Keratinocyte (primary cell): ENCODE data around the gene SPATA16. TPM values are rescaled to one million over a fixed set of nuclear protein-coding genes. Genes with fewer than 3 reads are reported as not detected.

Experiments used
- DNase-seq: peaks from one replicate; pipeline ENCODE4 v3.0.0-alpha.2; 2011; ENCODE audit warnings: low read depth, missing footprints, low spot score
- FAIRE-seq: peaks from 2 replicates; lab custom pipeline; 2011; peaks lifted over from hg19 to GRCh38; lab: Jason Lieb, UNC
- H2AFZ ChIP-seq: 2 replicates; pipeline ENCODE4 v1.6.0; 2012; ENCODE audit warnings: low read length, control low read depth, inconsistent platforms; ENCODE audit not compliant: control insufficient read depth
- H3K27ac ChIP-seq: 2 replicates; pipeline ENCODE4 v1.5.1; 2011; ENCODE audit warnings: low read length; ENCODE audit not compliant: control insufficient read depth, insufficient read depth
- H3K27me3 ChIP-seq: 3 replicates; pipeline ENCODE4 v1.6.0; 2011; ENCODE audit warnings: low read length; ENCODE audit not compliant: control insufficient read depth, insufficient read depth; ENCODE audit errors: extremely low read depth
- H3K36me3 ChIP-seq, 2 experiments: 2 replicates in 1 of 2; 3 replicates in 1 of 2; pipeline ENCODE4 v1.5.1; 2011; ENCODE audit warnings: low read length in 2 of 2, mild to moderate bottlenecking in 1 of 2; ENCODE audit not compliant: control insufficient read depth in 2 of 2, insufficient read depth in 2 of 2; ENCODE audit errors: extremely low read depth in 1 of 2
- H3K4me1 ChIP-seq: 3 replicates; pipeline ENCODE4 v1.5.1; 2011; ENCODE audit warnings: low read length; ENCODE audit not compliant: control insufficient read depth, insufficient read depth; ENCODE audit errors: extremely low read depth
- H3K4me2 ChIP-seq: 3 replicates; pipeline ENCODE4 v1.6.0; 2011; ENCODE audit warnings: low read depth, low read length; ENCODE audit not compliant: control insufficient read depth, insufficient read depth; ENCODE audit errors: extremely low read depth
- H3K4me3 ChIP-seq, 3 experiments: fragments of 200-600 bp in 1 of 3; sonication (generic) in 1 of 3; 2 replicates in 2 of 3; 3 replicates in 1 of 3; pipeline ENCODE4 v1.5.1; 2011 to 2016; ENCODE audit warnings: low read length in 3 of 3, mild to moderate bottlenecking in 3 of 3, control low read depth in 2 of 3, inconsistent platforms in 1 of 3, low read depth in 1 of 3, mixed read lengths in 1 of 3, mixed run types in 1 of 3, moderate library complexity in 1 of 3; ENCODE audit not compliant: control insufficient read depth in 2 of 3, insufficient read depth in 2 of 3; ENCODE audit errors: extremely low read depth in 1 of 3
- H3K79me2 ChIP-seq: 2 replicates; pipeline ENCODE4 v1.6.0; 2012; ENCODE audit warnings: low read length; ENCODE audit not compliant: control insufficient read depth, insufficient read depth
- H3K9ac ChIP-seq: 3 replicates; pipeline ENCODE4 v1.6.0; 2011; ENCODE audit warnings: low read length; ENCODE audit not compliant: control insufficient read depth, insufficient read depth; ENCODE audit errors: extremely low read depth
- H3K9me1 ChIP-seq: 3 replicates; pipeline ENCODE4 v1.6.0; 2011; ENCODE audit warnings: low read length; ENCODE audit not compliant: control insufficient read depth, insufficient read depth; ENCODE audit errors: extremely low read depth
- H3K9me3 ChIP-seq: 2 replicates; pipeline ENCODE4 v1.5.1; 2012; ENCODE audit warnings: low read depth, low read length; ENCODE audit not compliant: control insufficient read depth
- H4K20me1 ChIP-seq: 3 replicates; pipeline ENCODE4 v1.6.0; 2011; ENCODE audit warnings: low read length; ENCODE audit not compliant: control insufficient read depth, insufficient read depth; ENCODE audit errors: extremely low read depth
- CTCF ChIP-seq, 3 experiments: IDR thresholded peaks in 1 of 3; conservative IDR thresholded peaks in 1 of 3; optimal IDR thresholded peaks in 1 of 3; 2 replicates in 2 of 3; 3 replicates in 1 of 3; pipeline versions ENCODE3 to v1.5.1; 2011; ENCODE audit warnings: low read length in 3 of 3, mild to moderate bottlenecking in 3 of 3, moderate library complexity in 2 of 3, control low read depth in 1 of 3, inconsistent platforms in 1 of 3; ENCODE audit not compliant: insufficient read depth in 2 of 3; ENCODE audit errors: extremely low read depth in 1 of 3
- EZH2 ChIP-seq: IDR thresholded peaks from one replicate; pipeline ENCODE4 v1.6.1; 2012; ENCODE audit warnings: inconsistent platforms, mild to moderate bottlenecking, low read length, moderate library complexity
- dilution Hi-C: fragments of 300-500 bp; cut with MboI; formaldehyde crosslinking; loops from one replicate; pipeline ENCODE4 v1.7.0; 2020; ENCODE audit warnings: low sequenced_read_pairs; ENCODE audit not compliant: extremely low pct_ligation_motif_present
- polyA plus RNA-seq, 5 experiments: library from polyadenylated mRNA; depleted of rRNA in 3 of 5; stranded (reverse) in 3 of 5; stranded (forward) in 1 of 5; unstranded in 1 of 5; fragments of >200 nt; gene quantifications; 1 replicate in 1 of 5; 2 replicates in 3 of 5; 3 replicates in 1 of 5; pipeline versions ENCODE4 v1.2.1 to v1.2.3, GENCODE V29; 2011 to 2012; ENCODE audit warnings: missing spikeins in 2 of 5, low read depth in 1 of 5, low replicate concordance in 1 of 5

The SPATA16 gene
- polyA plus RNA-seq, 1 donor (not counting 4 experiments of a cell fraction or from before 2014, with no cell fraction given), result not detected

- Histone ChIP-seq H4K20me1 (no peaks in the 10 kb centered on the region), H3K4me2 (no peak overlapping the region), H3K27me3 (no peaks in the 10 kb centered on the region), H3K9me1 (no peaks in the 10 kb centered on the region), H3K79me2 (no peaks in the 10 kb centered on the region), H3K4me1 (no peaks in the 10 kb centered on the region), H2AFZ (no peak overlapping the region), H3K36me3 (no peaks in the 10 kb centered on the region), H3K4me3 (no peak overlapping the region), H3K27ac (no peak overlapping the region), H3K9me3 (no peaks in the 10 kb centered on the region), H3K9ac (no peak overlapping the region)
- TF ChIP-seq EZH2, result no peak
- no peak for TF ChIP-seq CTCF (optimal IDR thresholded peaks at IDR 0.05 in 1 of 3, IDR thresholded peaks at IDR 0.05 in 1 of 3, conservative IDR thresholded peaks at IDR 0.05 in 1 of 3; ENCODE audit: extremely low read depth in 1 of 3, insufficient read depth in 2 of 3, low read length in 3 of 3)
- FAIRE-seq (no peak), DNase-seq (no peak)
- dilution Hi-C loops, result no loop called here
Observed at GRCh38 chr3:172913911-172914655, 227.0 kb downstream of the SPATA16 start.

- DNase-seq, result no peak
- no peaks in the 10 kb centered on the region for H3K27me3 ChIP-seq
- no peak overlapping the region for H3K9ac ChIP-seq
- dilution Hi-C loops, result no loop called here
- H3K4me3 ChIP-seq, result no peak overlapping the region
- H3K9me1 ChIP-seq, result no peaks in the 10 kb centered on the region
- H3K4me1 ChIP-seq, result no peaks in the 10 kb centered on the region
- H3K79me2 ChIP-seq, result no peaks in the 10 kb centered on the region
- H3K36me3 ChIP-seq, result no peaks in the 10 kb centered on the region
- no peak overlapping the region for H3K4me2 ChIP-seq
- H2AFZ ChIP-seq, result no peak overlapping the region
- H3K27ac ChIP-seq, result no peak overlapping the region
- TF ChIP-seq CTCF (optimal IDR thresholded peaks at IDR 0.05 in 1 of 3, IDR thresholded peaks at IDR 0.05 in 1 of 3, conservative IDR thresholded peaks at IDR 0.05 in 1 of 3; ENCODE audit: extremely low read depth in 1 of 3, insufficient read depth in 2 of 3, low read length in 3 of 3) (peak in 1 of 3 experiments; percentile 18), EZH2 (no peak)
- no peaks in the 10 kb centered on the region for H4K20me1 ChIP-seq
- FAIRE-seq, result no peak
- no peaks in the 10 kb centered on the region for H3K9me3 ChIP-seq
Observed at GRCh38 chr3:172911142-172911541, 229.9 kb downstream of the SPATA16 start.
